Fibroblast of peridontal ligament (primary cell): ENCODE measurements around the gene PPM1A.

Experiments used
- DNase-seq: peaks from one replicate; pipeline ENCODE4 v3.0.0-alpha.2; 2010; ENCODE audit errors: extremely low read depth

PPM1A gene

DNA sequence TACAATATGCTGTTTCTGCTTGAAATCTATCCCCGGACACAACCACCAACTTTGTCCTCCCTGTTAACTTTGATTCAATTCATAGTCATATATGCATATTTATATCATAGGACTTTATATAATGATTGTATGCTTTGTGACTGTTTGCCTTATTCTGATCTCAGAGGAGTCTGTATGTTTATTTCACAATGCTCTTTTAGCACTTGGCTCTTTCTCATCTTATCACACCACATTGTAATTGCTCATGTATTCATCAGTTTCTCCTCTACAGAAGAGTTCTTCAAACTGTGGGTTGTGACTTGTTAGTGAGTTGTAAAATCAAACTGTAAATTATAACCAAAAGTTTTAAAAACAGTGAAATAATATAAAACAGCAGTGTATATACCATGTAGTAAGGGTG, 21.7 kb upstream of the PPM1A start:
- DNase-seq: no peak

DNA sequence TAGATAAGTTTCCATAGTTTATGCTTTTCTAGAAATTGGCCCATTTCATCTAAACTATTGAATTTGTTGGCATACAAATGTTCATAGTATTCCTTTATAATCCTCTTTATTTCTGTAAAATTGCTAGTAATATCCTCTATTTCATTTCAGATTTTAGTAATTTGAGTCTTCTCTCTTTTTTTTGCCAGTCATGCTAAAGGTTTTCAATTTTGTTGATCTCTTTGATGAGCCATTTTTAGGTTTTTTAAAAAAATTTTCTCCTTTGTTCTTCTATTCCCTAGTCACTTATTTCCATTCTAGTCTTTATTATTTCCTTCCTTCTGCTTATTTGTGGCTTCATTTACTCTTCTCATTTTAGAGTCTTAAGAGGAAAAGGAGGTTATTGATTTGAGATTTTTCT, 19.4 kb upstream of the PPM1A start:
- no peak for DNase-seq

GRCh38 chr14:60232185-60232584, 16.8 kb upstream of the PPM1A start:
- DNase-seq: no peak

GRCh38 chr14:60233251-60233650, 15.8 kb upstream of the PPM1A start:
- DNase-seq: peak; percentile 13

GRCh38 chr14:60233891-60234290, 15.1 kb upstream of the PPM1A start:
- DNase-seq: no peak

DNA sequence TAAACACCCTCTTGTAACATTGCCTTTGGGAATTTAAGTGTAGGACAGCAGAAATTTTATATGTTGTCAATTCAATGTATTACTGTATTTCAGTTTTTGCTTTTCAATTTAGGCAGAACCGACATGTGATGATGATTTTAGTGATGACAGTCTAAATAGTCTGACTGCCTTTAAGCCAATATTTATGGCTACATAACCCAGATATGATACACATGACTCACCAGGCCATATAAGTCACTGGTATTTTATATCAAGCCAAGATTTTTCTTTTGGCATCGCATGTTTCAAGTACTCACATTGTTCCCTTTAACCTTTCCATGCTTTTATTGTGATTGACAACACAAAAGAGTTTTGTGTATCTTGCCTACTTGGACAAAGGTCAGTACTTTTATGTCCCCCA, 13.6 kb upstream of the PPM1A start:
- DNase-seq: peak; percentile 39

- DNase-seq: no peak
These were observed 10.1 kb upstream of the PPM1A start for GRCh38 chr14:60238955-60239354.

- DNase-seq: no peak
These were observed 8.7 kb upstream of the PPM1A start for GRCh38 chr14:60240139-60240856.

DNA sequence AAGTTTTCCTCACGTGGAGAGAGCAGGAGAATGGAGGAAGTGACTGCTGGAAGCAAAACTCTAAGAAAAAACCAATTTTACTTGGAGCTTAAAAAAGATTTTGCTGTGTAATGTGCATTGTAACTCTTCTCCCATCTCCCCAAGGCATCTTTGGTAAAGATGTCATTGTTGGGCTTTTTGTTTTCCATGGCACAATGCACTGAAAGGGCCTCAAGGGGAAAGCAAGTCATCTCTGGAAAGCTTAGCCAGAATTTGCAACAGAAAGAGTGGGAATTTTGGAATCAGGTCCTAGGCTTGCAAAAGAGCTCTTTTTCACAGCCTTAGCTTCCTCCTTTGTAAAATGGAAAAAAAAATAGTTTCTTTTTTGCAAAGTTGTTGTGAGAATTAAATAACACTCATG, 7.9 kb upstream of the PPM1A start:
- DNase-seq: no peak

- DNase-seq: no peak
These were observed 6.6 kb upstream of the PPM1A start for GRCh38 chr14:60242429-60242828.

DNA sequence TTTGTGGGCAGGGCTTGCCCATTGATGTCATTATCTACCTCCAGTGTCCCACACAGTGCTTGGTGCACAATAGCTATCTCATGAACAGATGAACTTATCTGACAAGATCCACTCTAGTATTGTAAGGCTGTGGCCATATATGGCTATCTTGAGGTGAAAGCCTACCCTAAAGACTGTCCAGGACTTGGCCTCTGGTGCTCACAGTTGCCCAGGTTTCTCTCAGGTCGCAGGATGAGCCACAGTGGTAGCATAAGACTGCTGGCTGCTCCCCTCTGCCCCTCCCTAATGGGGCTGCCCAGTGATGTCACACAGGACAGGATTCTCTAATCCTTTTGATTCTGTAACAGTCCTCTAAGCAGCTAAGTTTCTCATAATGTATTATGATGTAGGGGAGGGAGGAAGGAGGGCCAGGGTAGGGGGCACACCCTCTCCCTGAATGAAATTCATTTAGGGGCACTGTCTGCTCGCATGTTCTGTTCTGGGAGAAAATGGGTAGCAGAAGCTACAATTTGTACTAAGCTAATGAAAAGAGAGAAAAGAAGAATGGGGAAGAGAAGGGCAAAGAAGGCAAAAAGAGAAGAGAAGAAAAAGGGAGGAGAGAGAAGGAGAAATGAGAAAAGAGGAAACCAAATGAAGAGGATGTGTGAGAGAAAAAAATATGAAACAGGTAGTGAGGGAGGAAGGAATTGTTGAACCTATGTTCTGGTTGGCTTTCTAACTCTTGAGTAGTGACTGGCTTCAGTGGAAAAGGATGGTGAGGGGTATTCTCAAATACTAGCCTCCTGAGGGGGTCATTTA, 3.4 kb upstream of the PPM1A start:
- no peak for DNase-seq

- DNase-seq: peak; percentile 93
These were observed 876 bp upstream of the PPM1A start for GRCh38 chr14:60247994-60248696.

- DNase-seq: peak; percentile 37
These were observed 568 bp downstream of the PPM1A start for GRCh38 chr14:60249321-60250256.

- DNase-seq: peak; percentile 27
These were observed 1.4 kb downstream of the PPM1A start for GRCh38 chr14:60250257-60251035.

DNA sequence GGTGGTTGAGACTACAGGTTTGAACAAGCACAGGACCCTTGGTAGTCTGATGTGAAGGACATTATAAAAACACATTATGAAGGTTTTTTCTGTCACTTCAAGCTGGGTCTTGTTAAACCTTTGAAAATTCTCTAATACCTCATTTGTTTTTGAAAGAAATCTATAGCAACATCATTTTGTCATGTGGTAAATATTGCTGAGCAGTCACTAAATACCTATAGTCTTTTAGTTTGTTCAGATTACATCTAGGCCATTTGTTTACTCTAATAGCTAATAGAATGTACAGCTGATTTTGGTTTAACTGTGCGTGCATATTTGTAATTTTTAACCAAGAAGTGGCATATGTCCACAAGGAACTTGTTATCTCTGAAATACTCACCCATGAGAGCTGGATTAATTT, 2.9 kb downstream of the PPM1A start:
- DNase-seq: no peak

DNA sequence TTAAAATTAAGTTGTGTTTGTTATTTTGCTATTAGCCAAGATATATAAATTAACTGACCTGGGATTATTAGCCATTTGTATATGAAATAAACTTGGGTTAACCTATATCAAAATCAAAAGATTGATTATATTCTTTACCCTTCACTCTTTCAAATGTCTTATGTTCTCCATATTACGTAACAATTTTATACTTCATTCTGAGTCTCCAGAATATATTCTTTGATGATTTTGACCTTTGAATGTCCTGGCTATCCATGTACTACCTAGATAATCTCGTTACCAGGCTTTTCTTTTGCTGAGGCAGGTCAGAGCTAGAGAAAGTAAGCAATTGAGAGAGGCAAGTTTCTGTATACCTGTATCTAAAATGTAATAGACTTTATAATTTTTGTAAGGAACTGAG, 3.6 kb downstream of the PPM1A start:
- no peak for DNase-seq

GRCh38 chr14:60253649-60254048, 4.6 kb downstream of the PPM1A start:
- no peak for DNase-seq

DNA sequence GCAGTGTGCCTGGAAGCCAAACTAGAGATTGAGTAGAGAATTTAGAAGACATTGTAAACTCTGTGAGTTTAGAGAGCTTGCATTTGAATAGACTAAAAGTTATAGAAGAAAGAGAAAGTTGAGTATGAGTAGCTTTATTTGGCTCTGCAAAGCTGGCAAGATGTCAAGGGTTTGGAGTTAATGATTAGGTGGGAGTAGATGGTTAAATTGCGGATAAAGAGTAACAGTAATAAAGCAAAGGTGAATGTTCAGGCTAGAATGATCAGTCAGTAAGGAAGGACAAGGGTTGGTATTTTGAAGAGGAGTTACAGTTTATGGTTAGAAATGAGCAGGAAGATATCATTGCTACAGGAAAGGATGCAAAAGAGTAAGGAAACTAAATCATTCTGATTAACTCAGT, 5.2 kb downstream of the PPM1A start:
- no peak for DNase-seq

- DNase-seq: no peak
These were observed 8.8 kb downstream of the PPM1A start for GRCh38 chr14:60257865-60258264.

DNA sequence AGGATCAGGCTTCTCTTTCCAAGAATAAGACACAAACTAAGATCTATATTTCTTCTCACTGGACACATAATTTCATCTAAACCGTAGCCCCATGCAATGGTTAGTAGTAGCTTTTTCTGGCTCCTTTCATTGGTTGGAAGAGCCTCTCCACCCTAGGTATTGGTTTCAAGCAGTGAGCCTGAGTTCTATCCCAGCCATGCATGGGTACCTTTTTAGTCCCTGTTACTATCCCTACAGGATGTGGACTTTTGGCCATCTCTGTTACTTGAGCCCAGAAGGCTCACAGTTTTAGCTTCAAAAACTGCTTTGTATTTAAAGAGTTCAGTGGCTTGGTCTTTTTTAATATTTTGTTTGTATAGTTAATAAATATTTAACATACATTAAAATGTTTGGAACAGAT, 16.1 kb downstream of the PPM1A start:
- no peak for DNase-seq
